ENCODE results near the gene MGRN1. TPM values are rescaled to one million over a fixed set of nuclear protein-coding genes. Genes with fewer than 3 reads are reported as not detected.

MGRN1 gene
- total and polyA plus RNA-seq, 2 of the 13 experiments (the other 11 are each of a cell fraction or from before 2014, with no cell fraction given): 11.9 to 12.6 TPM

GRCh38 chr16:4613636-4614570, 10.7 kb upstream of the MGRN1 start (continued):
- TF ChIP-seq ZNF318 (CRISPR knock-in tag; IDR thresholded peaks at IDR 0.05): no peak
- no peak for TF ChIP-seq ZSCAN29 (CRISPR knock-in tag; conservative IDR thresholded peaks at IDR 0.05)
- TF ChIP-seq PREB (CRISPR knock-in tag; IDR thresholded peaks at IDR 0.05): no peak
- TF ChIP-seq TARDBP (CRISPR knock-in tag; IDR thresholded peaks at IDR 0.05): no peak
- TF ChIP-seq ZNF44 (CRISPR knock-in tag; IDR thresholded peaks at IDR 0.05): no peak
- TF ChIP-seq ZNF430 (CRISPR knock-in tag; IDR thresholded peaks at IDR 0.05): peak; percentile 39; the same call in 1 of the 2 replicates
- TF ChIP-seq ARNTL (CRISPR knock-in tag; IDR thresholded peaks at IDR 0.05): no peak
- TF ChIP-seq HDAC2 (CRISPR knock-in tag; IDR thresholded peaks at IDR 0.05): no peak
- TF ChIP-seq, protein P1, sequence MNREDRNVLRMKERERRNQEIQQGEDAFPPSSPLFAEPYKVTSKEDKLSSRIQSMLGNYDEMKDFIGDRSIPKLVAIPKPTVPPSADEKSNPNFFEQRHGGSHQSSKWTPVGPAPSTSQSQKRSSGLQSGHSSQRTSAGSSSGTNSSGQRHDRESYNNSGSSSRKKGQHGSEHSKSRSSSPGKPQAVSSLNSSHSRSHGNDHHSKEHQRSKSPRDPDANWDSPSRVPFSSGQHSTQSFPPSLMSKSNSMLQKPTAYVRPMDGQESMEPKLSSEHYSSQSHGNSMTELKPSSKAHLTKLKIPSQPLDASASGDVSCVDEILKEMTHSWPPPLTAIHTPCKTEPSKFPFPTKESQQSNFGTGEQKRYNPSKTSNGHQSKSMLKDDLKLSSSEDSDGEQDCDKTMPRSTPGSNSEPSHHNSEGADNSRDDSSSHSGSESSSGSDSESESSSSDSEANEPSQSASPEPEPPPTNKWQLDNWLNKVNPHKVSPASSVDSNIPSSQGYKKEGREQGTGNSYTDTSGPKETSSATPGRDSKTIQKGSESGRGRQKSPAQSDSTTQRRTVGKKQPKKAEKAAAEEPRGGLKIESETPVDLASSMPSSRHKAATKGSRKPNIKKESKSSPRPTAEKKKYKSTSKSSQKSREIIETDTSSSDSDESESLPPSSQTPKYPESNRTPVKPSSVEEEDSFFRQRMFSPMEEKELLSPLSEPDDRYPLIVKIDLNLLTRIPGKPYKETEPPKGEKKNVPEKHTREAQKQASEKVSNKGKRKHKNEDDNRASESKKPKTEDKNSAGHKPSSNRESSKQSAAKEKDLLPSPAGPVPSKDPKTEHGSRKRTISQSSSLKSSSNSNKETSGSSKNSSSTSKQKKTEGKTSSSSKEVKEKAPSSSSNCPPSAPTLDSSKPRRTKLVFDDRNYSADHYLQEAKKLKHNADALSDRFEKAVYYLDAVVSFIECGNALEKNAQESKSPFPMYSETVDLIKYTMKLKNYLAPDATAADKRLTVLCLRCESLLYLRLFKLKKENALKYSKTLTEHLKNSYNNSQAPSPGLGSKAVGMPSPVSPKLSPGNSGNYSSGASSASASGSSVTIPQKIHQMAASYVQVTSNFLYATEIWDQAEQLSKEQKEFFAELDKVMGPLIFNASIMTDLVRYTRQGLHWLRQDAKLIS (CRISPR knock-in tag; IDR thresholded peaks at IDR 0.05): 0 out of 2 replicates have a peak, but pooled peaks have one; percentile 1
- 0 out of 2 replicates have a peak, but pooled peaks have one; percentile 44 for TF ChIP-seq THAP8 (CRISPR knock-in tag; IDR thresholded peaks at IDR 0.05; ENCODE audit: borderline replicate concordance)
- peak; percentile 40; the same call in 1 of the 2 replicates for TF ChIP-seq MTERF4 (CRISPR knock-in tag; IDR thresholded peaks at IDR 0.05)

All from HepG2 (cell line).